Keratinocyte (primary cell): ENCODE results near the gene CRTC1. TPM values are rescaled to one million over a fixed set of nuclear protein-coding genes. Genes with fewer than 3 reads are reported as not detected.

ENCODE experiments used
- DNase-seq: peaks from one replicate; pipeline ENCODE4 v3.0.0-alpha.2; 2011; ENCODE audit warnings: low read depth, missing footprints, low spot score
- FAIRE-seq: peaks from 2 replicates; lab custom pipeline; 2011; peaks lifted over from hg19 to GRCh38; lab: Jason Lieb, UNC
- H2AFZ ChIP-seq: 2 replicates; pipeline ENCODE4 v1.6.0; 2012; ENCODE audit warnings: low read length, control low read depth, inconsistent platforms; ENCODE audit not compliant: control insufficient read depth
- H3K27ac ChIP-seq: 2 replicates; pipeline ENCODE4 v1.5.1; 2011; ENCODE audit warnings: low read length; ENCODE audit not compliant: control insufficient read depth, insufficient read depth
- H3K27me3 ChIP-seq: 3 replicates; pipeline ENCODE4 v1.6.0; 2011; ENCODE audit warnings: low read length; ENCODE audit not compliant: control insufficient read depth, insufficient read depth; ENCODE audit errors: extremely low read depth
- H3K36me3 ChIP-seq, 2 experiments: 2 replicates in 1 of 2; 3 replicates in 1 of 2; pipeline ENCODE4 v1.5.1; 2011; ENCODE audit warnings: low read length in 2 of 2, mild to moderate bottlenecking in 1 of 2; ENCODE audit not compliant: control insufficient read depth in 2 of 2, insufficient read depth in 2 of 2; ENCODE audit errors: extremely low read depth in 1 of 2
- H3K4me1 ChIP-seq: 3 replicates; pipeline ENCODE4 v1.5.1; 2011; ENCODE audit warnings: low read length; ENCODE audit not compliant: control insufficient read depth, insufficient read depth; ENCODE audit errors: extremely low read depth
- H3K4me2 ChIP-seq: 3 replicates; pipeline ENCODE4 v1.6.0; 2011; ENCODE audit warnings: low read depth, low read length; ENCODE audit not compliant: control insufficient read depth, insufficient read depth; ENCODE audit errors: extremely low read depth
- H3K4me3 ChIP-seq, 3 experiments: fragments of 200-600 bp in 1 of 3; sonication (generic) in 1 of 3; 2 replicates in 2 of 3; 3 replicates in 1 of 3; pipeline ENCODE4 v1.5.1; 2011 to 2016; ENCODE audit warnings: low read length in 3 of 3, mild to moderate bottlenecking in 3 of 3, control low read depth in 2 of 3, inconsistent platforms in 1 of 3, low read depth in 1 of 3, mixed read lengths in 1 of 3, mixed run types in 1 of 3, moderate library complexity in 1 of 3; ENCODE audit not compliant: control insufficient read depth in 2 of 3, insufficient read depth in 2 of 3; ENCODE audit errors: extremely low read depth in 1 of 3
- H3K79me2 ChIP-seq: 2 replicates; pipeline ENCODE4 v1.6.0; 2012; ENCODE audit warnings: low read length; ENCODE audit not compliant: control insufficient read depth, insufficient read depth
- H3K9ac ChIP-seq: 3 replicates; pipeline ENCODE4 v1.6.0; 2011; ENCODE audit warnings: low read length; ENCODE audit not compliant: control insufficient read depth, insufficient read depth; ENCODE audit errors: extremely low read depth
- H3K9me1 ChIP-seq: 3 replicates; pipeline ENCODE4 v1.6.0; 2011; ENCODE audit warnings: low read length; ENCODE audit not compliant: control insufficient read depth, insufficient read depth; ENCODE audit errors: extremely low read depth
- H3K9me3 ChIP-seq: 2 replicates; pipeline ENCODE4 v1.5.1; 2012; ENCODE audit warnings: low read depth, low read length; ENCODE audit not compliant: control insufficient read depth
- H4K20me1 ChIP-seq: 3 replicates; pipeline ENCODE4 v1.6.0; 2011; ENCODE audit warnings: low read length; ENCODE audit not compliant: control insufficient read depth, insufficient read depth; ENCODE audit errors: extremely low read depth
- EZH2 ChIP-seq: IDR thresholded peaks from one replicate; pipeline ENCODE4 v1.6.1; 2012; ENCODE audit warnings: inconsistent platforms, mild to moderate bottlenecking, low read length, moderate library complexity
- dilution Hi-C: fragments of 300-500 bp; cut with MboI; formaldehyde crosslinking; loops from one replicate; pipeline ENCODE4 v1.7.0; 2020; ENCODE audit warnings: low sequenced_read_pairs; ENCODE audit not compliant: extremely low pct_ligation_motif_present
- polyA plus RNA-seq, 5 experiments: library from polyadenylated mRNA; depleted of rRNA in 3 of 5; stranded (reverse) in 3 of 5; stranded (forward) in 1 of 5; unstranded in 1 of 5; fragments of >200 nt; gene quantifications; 1 replicate in 1 of 5; 2 replicates in 3 of 5; 3 replicates in 1 of 5; pipeline versions ENCODE4 v1.2.1 to v1.2.3, GENCODE V29; 2011 to 2012; ENCODE audit warnings: missing spikeins in 2 of 5, low read depth in 1 of 5, low replicate concordance in 1 of 5
- TF ChIP-seq, protein P1 (sequence below), 3 experiments: IDR thresholded peaks in 1 of 3; conservative IDR thresholded peaks in 1 of 3; optimal IDR thresholded peaks in 1 of 3; 2 replicates in 2 of 3; 3 replicates in 1 of 3; pipeline versions ENCODE3 to v1.5.1; 2011; ENCODE audit warnings: low read length in 3 of 3, mild to moderate bottlenecking in 3 of 3, moderate library complexity in 2 of 3, control low read depth in 1 of 3, inconsistent platforms in 1 of 3; ENCODE audit not compliant: insufficient read depth in 2 of 3; ENCODE audit errors: extremely low read depth in 1 of 3

The CRTC1 gene
- polyA plus RNA-seq, 1 donor (not counting 4 experiments of a cell fraction or from before 2014, with no cell fraction given): 0.54 TPM

GRCh38 chr19:18655173-18655844, 28.2 kb upstream of the CRTC1 start:
- no peaks in the 10 kb centered on the region for H3K9me3 ChIP-seq
- H3K27ac ChIP-seq: no peak overlapping the region
- H3K9ac ChIP-seq: no peak overlapping the region
- no peaks in the 10 kb centered on the region for H4K20me1 ChIP-seq
- peaks cover 3% of the 10 kb centered on the region for H3K4me1 ChIP-seq
- H3K9me1 ChIP-seq: no peaks in the 10 kb centered on the region
- H3K4me2 ChIP-seq: no peak overlapping the region
- no peak overlapping the region for H2AFZ ChIP-seq
- no peaks in the 10 kb centered on the region for H3K79me2 ChIP-seq
- no peaks in the 10 kb centered on the region for H3K36me3 ChIP-seq
- dilution Hi-C loops: no loop called here
- no peak for FAIRE-seq
- no peak overlapping the region for H3K4me3 ChIP-seq
- DNase-seq: no peak
- no peak for TF ChIP-seq EZH2
- TF ChIP-seq, protein P1, sequence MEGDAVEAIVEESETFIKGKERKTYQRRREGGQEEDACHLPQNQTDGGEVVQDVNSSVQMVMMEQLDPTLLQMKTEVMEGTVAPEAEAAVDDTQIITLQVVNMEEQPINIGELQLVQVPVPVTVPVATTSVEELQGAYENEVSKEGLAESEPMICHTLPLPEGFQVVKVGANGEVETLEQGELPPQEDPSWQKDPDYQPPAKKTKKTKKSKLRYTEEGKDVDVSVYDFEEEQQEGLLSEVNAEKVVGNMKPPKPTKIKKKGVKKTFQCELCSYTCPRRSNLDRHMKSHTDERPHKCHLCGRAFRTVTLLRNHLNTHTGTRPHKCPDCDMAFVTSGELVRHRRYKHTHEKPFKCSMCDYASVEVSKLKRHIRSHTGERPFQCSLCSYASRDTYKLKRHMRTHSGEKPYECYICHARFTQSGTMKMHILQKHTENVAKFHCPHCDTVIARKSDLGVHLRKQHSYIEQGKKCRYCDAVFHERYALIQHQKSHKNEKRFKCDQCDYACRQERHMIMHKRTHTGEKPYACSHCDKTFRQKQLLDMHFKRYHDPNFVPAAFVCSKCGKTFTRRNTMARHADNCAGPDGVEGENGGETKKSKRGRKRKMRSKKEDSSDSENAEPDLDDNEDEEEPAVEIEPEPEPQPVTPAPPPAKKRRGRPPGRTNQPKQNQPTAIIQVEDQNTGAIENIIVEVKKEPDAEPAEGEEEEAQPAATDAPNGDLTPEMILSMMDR (optimal IDR thresholded peaks at IDR 0.05 in 1 of 3, IDR thresholded peaks at IDR 0.05 in 1 of 3, conservative IDR thresholded peaks at IDR 0.05 in 1 of 3; ENCODE audit: extremely low read depth in 1 of 3, insufficient read depth in 2 of 3, low read length in 3 of 3): no peak
- peaks cover 11% of the 10 kb centered on the region for H3K27me3 ChIP-seq

DNA sequence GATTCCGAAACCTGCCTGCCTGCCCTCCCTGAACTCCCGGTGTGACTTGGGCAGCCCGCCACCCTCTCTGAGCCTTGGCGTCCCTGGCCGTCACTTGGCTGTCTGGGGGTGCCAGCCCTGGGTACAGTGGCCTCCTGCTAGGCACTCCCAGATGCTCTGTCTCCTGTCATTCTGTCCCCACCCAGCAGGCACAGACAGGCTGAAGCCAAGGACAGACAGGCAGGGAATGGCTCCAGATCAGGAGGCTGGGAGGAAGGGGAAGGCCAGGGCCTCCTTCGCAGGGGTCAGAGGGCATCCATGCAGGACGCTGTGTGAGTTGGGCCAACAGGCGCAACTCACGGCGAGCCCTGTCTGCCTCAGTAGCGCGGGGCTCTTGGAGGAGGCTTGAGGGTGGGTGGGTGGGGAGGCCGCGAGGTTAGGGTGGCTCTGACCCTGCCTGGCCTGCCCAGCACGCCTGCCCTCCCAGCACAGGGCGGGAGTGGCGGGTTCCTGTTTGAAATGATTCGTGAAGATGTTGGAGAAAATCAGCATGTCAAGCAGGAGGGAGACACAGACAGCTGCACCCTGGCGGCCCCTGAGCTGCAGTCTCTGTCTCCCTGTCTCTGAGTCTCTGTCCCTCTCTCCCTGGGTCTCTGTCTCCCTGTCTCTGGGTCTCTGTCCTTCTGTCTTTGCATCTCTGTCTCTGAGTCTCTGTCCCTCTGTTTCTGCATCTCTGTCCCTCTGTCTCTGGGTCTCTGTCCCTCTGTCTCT, 27.0 kb upstream of the CRTC1 start:
- Histone ChIP-seq H3K4me1 (peaks cover 2% of the 10 kb centered on the region), H3K4me2 (no peak overlapping the region), H3K9me1 (no peaks in the 10 kb centered on the region), H3K27ac (no peak overlapping the region), H3K36me3 (no peaks in the 10 kb centered on the region), H3K9me3 (no peaks in the 10 kb centered on the region), H3K79me2 (no peaks in the 10 kb centered on the region), H4K20me1 (no peaks in the 10 kb centered on the region), H2AFZ (no peak overlapping the region), H3K27me3 (peaks cover 11% of the 10 kb centered on the region), H3K4me3 (no peak overlapping the region), H3K9ac (no peak overlapping the region)
- dilution Hi-C loops: no loop called here
- no peak for TF ChIP-seq EZH2
- DNase-seq: no peak
- FAIRE-seq: no peak
